ENCODE measurements around the gene RLBP1.

GRCh38 chr15:89226359-89227221 lies 5.2 kb upstream of the RLBP1 start:
- TF ChIP-seq POLR2A (IDR thresholded peaks at IDR 0.05) = no peak
- TF ChIP-seq CTCF (IDR thresholded peaks at IDR 0.05) = no peak
- no peak for TF ChIP-seq EP300 (IDR thresholded peaks at IDR 0.05)

All from ovary (tissue), 3 donors.